Mucosa of stomach (tissue), 1 donor: ENCODE data around the gene CCDC15.

Experiments
- H3K27me3 ChIP-seq: one replicate; pipeline ENCODE4 v1.7.0; 2013; ENCODE audit warnings: mild to moderate bottlenecking, low read length; ENCODE audit not compliant: control insufficient read depth, insufficient read depth
- H3K36me3 ChIP-seq: one replicate; pipeline ENCODE4 v1.7.0; 2013; ENCODE audit warnings: low read length; ENCODE audit not compliant: control insufficient read depth, insufficient read depth
- H3K4me1 ChIP-seq: one replicate; pipeline ENCODE4 v1.7.0; 2013; ENCODE audit warnings: mild to moderate bottlenecking, low read length; ENCODE audit not compliant: control insufficient read depth, insufficient read depth
- H3K4me3 ChIP-seq: one replicate; pipeline ENCODE4 v1.7.0; 2013; ENCODE audit warnings: low read length
- H3K9ac ChIP-seq: one replicate; pipeline ENCODE4 v1.7.0; 2013; ENCODE audit warnings: mild to moderate bottlenecking, low read length, moderate library complexity
- H3K9me3 ChIP-seq: one replicate; pipeline ENCODE4 v1.7.0; 2013; ENCODE audit warnings: mild to moderate bottlenecking, low read length, moderate library complexity; ENCODE audit not compliant: control insufficient read depth
- donor health status: Pancreatic carcinoma.

CCDC15 gene

GRCh38 chr11:124953753-124954589 lies at the start of gene CCDC15:
TSS of gene CCDC15 (plus strand) at chr11:124954202. CDS start at chr11:124954733, 531 bp downstream.
- Histone ChIP-seq H3K9ac (peak within 1 kb of the TSS; percentile 69), H3K36me3 (no peaks in the 10 kb centered on the region), H3K9me3 (no peaks in the 10 kb centered on the region), H3K4me3 (peak within 1 kb of the TSS; percentile 56), H3K27me3 (peaks cover 6% of the 10 kb centered on the region), H3K4me1 (peaks cover 7% of the 10 kb centered on the region)

GRCh38 chr11:124915541-124916369 lies 38.2 kb upstream of the CCDC15 start:
- Histone ChIP-seq H3K9ac (no peak overlapping the region), H3K36me3 (no peaks in the 10 kb centered on the region), H3K27me3 (peaks cover 21% of the 10 kb centered on the region), H3K4me1 (no peaks in the 10 kb centered on the region), H3K9me3 (no peaks in the 10 kb centered on the region), H3K4me3 (no peak overlapping the region)

- H3K4me3 ChIP-seq = no peak overlapping the region
- H3K36me3 ChIP-seq = no peaks in the 10 kb centered on the region
- no peak overlapping the region for H3K9ac ChIP-seq
- H3K27me3 ChIP-seq = peaks cover 22% of the 10 kb centered on the region
- no peaks in the 10 kb centered on the region for H3K9me3 ChIP-seq
- no peaks in the 10 kb centered on the region for H3K4me1 ChIP-seq
Measured at GRCh38 chr11:124916370-124916710, 37.7 kb upstream of the CCDC15 start.

GRCh38 chr11:124917115-124917637 lies 36.8 kb upstream of the CCDC15 start:
- H3K27me3 ChIP-seq = peaks cover 28% of the 10 kb centered on the region
- no peak overlapping the region for H3K4me3 ChIP-seq
- H3K9me3 ChIP-seq = no peaks in the 10 kb centered on the region
- no peaks in the 10 kb centered on the region for H3K36me3 ChIP-seq
- no peak overlapping the region for H3K9ac ChIP-seq
- no peaks in the 10 kb centered on the region for H3K4me1 ChIP-seq

GRCh38 chr11:124918950-124919349 lies 35.1 kb upstream of the CCDC15 start, which contains the start of gene HEPN1:
TSS of gene HEPN1 (plus strand) at chr11:124919250.
- H3K9me3 ChIP-seq = no peaks in the 10 kb centered on the region
- H3K4me3 ChIP-seq = no peak within 1 kb of the TSS
- no peak within 1 kb of the TSS for H3K9ac ChIP-seq
- H3K27me3 ChIP-seq = peaks cover 28% of the 10 kb centered on the region
- H3K4me1 ChIP-seq = no peaks in the 10 kb centered on the region
- H3K36me3 ChIP-seq = no peaks in the 10 kb centered on the region

GRCh38 chr11:124919898-124920297 lies 34.1 kb upstream of the CCDC15 start:
- Histone ChIP-seq H3K9me3 (no peaks in the 10 kb centered on the region), H3K36me3 (no peaks in the 10 kb centered on the region), H3K4me3 (no peak overlapping the region), H3K27me3 (peaks cover 28% of the 10 kb centered on the region), H3K9ac (no peak overlapping the region), H3K4me1 (no peaks in the 10 kb centered on the region)

GRCh38 chr11:124920356-124920755 lies 33.6 kb upstream of the CCDC15 start:
- H3K36me3 ChIP-seq = no peaks in the 10 kb centered on the region
- H3K9ac ChIP-seq = no peak overlapping the region
- no peaks in the 10 kb centered on the region for H3K9me3 ChIP-seq
- H3K4me1 ChIP-seq = no peaks in the 10 kb centered on the region
- no peak overlapping the region for H3K4me3 ChIP-seq
- peaks cover 28% of the 10 kb centered on the region for H3K27me3 ChIP-seq

- Histone ChIP-seq H3K36me3 (no peaks in the 10 kb centered on the region), H3K4me1 (no peaks in the 10 kb centered on the region), H3K9ac (no peak overlapping the region), H3K4me3 (no peak overlapping the region), H3K9me3 (no peaks in the 10 kb centered on the region), H3K27me3 (peaks cover 28% of the 10 kb centered on the region)
Measured at GRCh38 chr11:124920870-124921609, 33.0 kb upstream of the CCDC15 start.

GRCh38 chr11:124922831-124923230 lies 31.2 kb upstream of the CCDC15 start:
- no peaks in the 10 kb centered on the region for H3K9me3 ChIP-seq
- H3K9ac ChIP-seq = no peak overlapping the region
- no peak overlapping the region for H3K4me3 ChIP-seq
- H3K27me3 ChIP-seq = peaks cover 15% of the 10 kb centered on the region
- H3K4me1 ChIP-seq = no peaks in the 10 kb centered on the region
- H3K36me3 ChIP-seq = no peaks in the 10 kb centered on the region

- no peaks in the 10 kb centered on the region for H3K4me1 ChIP-seq
- H3K9ac ChIP-seq = no peak overlapping the region
- H3K9me3 ChIP-seq = no peaks in the 10 kb centered on the region
- no peak overlapping the region for H3K4me3 ChIP-seq
- H3K36me3 ChIP-seq = no peaks in the 10 kb centered on the region
- peaks cover 15% of the 10 kb centered on the region for H3K27me3 ChIP-seq
Measured at GRCh38 chr11:124923296-124923695, 30.7 kb upstream of the CCDC15 start.

- Histone ChIP-seq H3K27me3 (no peaks in the 10 kb centered on the region), H3K4me1 (no peaks in the 10 kb centered on the region), H3K4me3 (no peak overlapping the region), H3K36me3 (no peaks in the 10 kb centered on the region), H3K9me3 (no peaks in the 10 kb centered on the region), H3K9ac (no peak overlapping the region)
Measured at GRCh38 chr11:124928942-124929665, 24.9 kb upstream of the CCDC15 start.
